ENCODE results near the gene FGD2. TPM values are rescaled to one million over a fixed set of nuclear protein-coding genes. Genes with fewer than 3 reads are reported as not detected.
A peak's percentile ranks its signal among the peaks of the same experiment; 100 is the strongest.

FGD2 gene
- total RNA-seq, 2 donors from 2014 or later = 3.4 to 17.9 TPM

GRCh38 chr6:37027811-37028469, 22.5 kb downstream of the FGD2 start:
- intact Hi-C loops (cut with DNase I) = loop anchor here (5.0 kb wide), 1 partner anchor 184 kb away; no protein-coding TSS in a partner anchor
- TF ChIP-seq CTCF (IDR thresholded peaks at IDR 0.05) = no peak
- no peak for TF ChIP-seq POLR2A (IDR thresholded peaks at IDR 0.05)
- no peak for TF ChIP-seq POLR2AphosphoS5 (IDR thresholded peaks at IDR 0.05)
- WGBS = 91% methylated on average over 17 of the region's 17 CpGs
- Histone ChIP-seq H3K36me3 (no peaks in the 10 kb centered on the region), H3K4me3 (no peak overlapping the region), H3K27ac (no peak overlapping the region), H3K9me3 (no peaks in the 10 kb centered on the region), H3K4me1 (replicated peaks) (no peaks in the 10 kb centered on the region), H3K27me3 (replicated peaks; ENCODE audit: insufficient read depth) (no peaks in the 10 kb centered on the region)
- no peak for DNase-seq (ENCODE audit: low spot score)

- no peak for DNase-seq (ENCODE audit: low spot score)
- Histone ChIP-seq H3K27ac (no peak overlapping the region), H3K4me3 (no peak overlapping the region), H3K27me3 (replicated peaks; ENCODE audit: insufficient read depth) (no peaks in the 10 kb centered on the region), H3K36me3 (no peaks in the 10 kb centered on the region), H3K9me3 (no peaks in the 10 kb centered on the region), H3K4me1 (replicated peaks) (no peaks in the 10 kb centered on the region)
- intact Hi-C loops (cut with DNase I) = loop anchor here (5.0 kb wide), 1 partner anchor 183 kb away; no protein-coding TSS in a partner anchor
- TF ChIP-seq CTCF (IDR thresholded peaks at IDR 0.05) = peak in 3 of 4 experiments; percentile 42 to 73 (median 56)
- no peak for TF ChIP-seq POLR2A (IDR thresholded peaks at IDR 0.05)
- TF ChIP-seq POLR2AphosphoS5 (IDR thresholded peaks at IDR 0.05) = peak; percentile 27
- WGBS = 64% methylated on average over 4 of the region's 4 CpGs
Observed at GRCh38 chr6:37029249-37029971, 24.0 kb downstream of the FGD2 start.

DNA sequence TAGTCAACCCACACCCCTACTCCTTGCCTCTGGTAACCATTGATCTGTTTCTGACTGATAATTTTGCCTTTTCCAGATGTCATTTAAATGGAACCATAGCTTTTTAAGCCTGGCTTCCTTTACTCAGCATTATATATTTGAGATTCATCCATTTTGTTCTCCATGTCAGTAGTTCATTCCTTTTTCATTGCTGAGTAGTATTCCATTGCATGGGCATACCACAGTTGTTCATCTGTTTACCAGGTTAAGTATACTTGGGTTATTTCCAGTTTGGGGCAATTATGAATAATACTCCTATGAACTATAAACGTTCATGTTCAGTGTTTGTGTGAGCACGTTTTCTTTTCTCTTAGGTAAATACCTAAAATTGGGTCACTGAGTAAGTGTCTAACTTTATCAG, 25.1 kb downstream of the FGD2 start:
- Histone ChIP-seq H3K27ac (no peak overlapping the region), H3K27me3 (replicated peaks; ENCODE audit: insufficient read depth) (no peaks in the 10 kb centered on the region), H3K36me3 (no peaks in the 10 kb centered on the region), H3K4me3 (no peak overlapping the region), H3K4me1 (replicated peaks) (no peaks in the 10 kb centered on the region), H3K9me3 (no peaks in the 10 kb centered on the region)
- TF ChIP-seq POLR2AphosphoS5 (IDR thresholded peaks at IDR 0.05) (no peak), POLR2A (IDR thresholded peaks at IDR 0.05) (no peak), CTCF (IDR thresholded peaks at IDR 0.05) (no peak)
- DNase-seq (ENCODE audit: low spot score) = no peak
- intact Hi-C loops (cut with DNase I) = no loop called here
- 86% methylated on average over 2 of the region's 2 CpGs for WGBS

- H3K27me3 ChIP-seq (replicated peaks; ENCODE audit: insufficient read depth) = no peaks in the 10 kb centered on the region
- no peak overlapping the region for H3K27ac ChIP-seq
- no peaks in the 10 kb centered on the region for H3K9me3 ChIP-seq
- TF ChIP-seq POLR2A (IDR thresholded peaks at IDR 0.05) (no peak), CTCF (IDR thresholded peaks at IDR 0.05) (no peak), POLR2AphosphoS5 (IDR thresholded peaks at IDR 0.05) (no peak)
- no peak for DNase-seq (ENCODE audit: low spot score)
- 85% methylated on average over 7 of the region's 7 CpGs for WGBS
- H3K4me3 ChIP-seq = no peak overlapping the region
- no peaks in the 10 kb centered on the region for H3K36me3 ChIP-seq
- intact Hi-C loops (cut with DNase I) = no loop called here
- no peaks in the 10 kb centered on the region for H3K4me1 ChIP-seq (replicated peaks)
Observed at GRCh38 chr6:37032239-37032638, 26.8 kb downstream of the FGD2 start.

Measured in prostate gland (tissue), 2 donors.